Cardiac muscle cell (in vitro differentiated cells and primary cell): ENCODE results near the gene MRPS27. TPM values are rescaled to one million over a fixed set of nuclear protein-coding genes. Genes with fewer than 3 reads are reported as not detected.

Experiments
- DNase-seq, 2 donors: peaks; one replicate each; pipeline versions ENCODE4 v3.0.0 to v3.0.0-alpha.2; 2010 to 2017; ENCODE audit warnings: low read depth in 1 of 2, low spot score in 1 of 2
- H3K27ac ChIP-seq: fragments of 200-600 bp; sonication (generic); 2 replicates; pipeline ENCODE4 v1.5.1; 2016
- H3K27me3 ChIP-seq: fragments of 200-600 bp; sonication (generic); 2 replicates; pipeline ENCODE4 v1.6.0; 2016; ENCODE audit warnings: control low read depth
- H3K36me3 ChIP-seq: fragments of 200-600 bp; sonication (generic); 2 replicates; pipeline ENCODE4 v1.5.1; 2016; ENCODE audit warnings: control low read depth
- H3K4me1 ChIP-seq: fragments of 200-600 bp; sonication (generic); 2 replicates; pipeline ENCODE4 v1.8.1; 2017; ENCODE audit warnings: low read depth, mild to moderate bottlenecking, mixed run types
- H3K4me3 ChIP-seq: fragments of 200-600 bp; sonication (generic); 2 replicates; pipeline ENCODE4 v1.5.1; 2016; ENCODE audit warnings: mild to moderate bottlenecking
- H3K9me3 ChIP-seq: fragments of 200-600 bp; sonication (generic); 2 replicates; pipeline ENCODE4 v1.5.1; 2017; ENCODE audit warnings: low read depth, mild to moderate bottlenecking, control low read depth
- polyA plus RNA-seq: library from polyadenylated mRNA; unstranded; fragments of >200 nt; fragmentation: Nextera tagmentation; extraction: Ambion mirVana; gene quantifications from 2 replicates; pipeline ENCODE4 v1.2.1, GENCODE V29; 2016
- total RNA-seq: library from RNA; depleted of rRNA; stranded (reverse); fragments of >200 nt; gene quantifications from 2 replicates; pipeline ENCODE4 v1.2.3, GENCODE V29; 2016
- TF ChIP-seq, protein P1 (sequence below): IDR thresholded peaks from 2 replicates; pipeline ENCODE4 v1.5.1; 2012; ENCODE audit warnings: low read depth, mild to moderate bottlenecking, low read length

MRPS27 gene
- 56.7 and 58.1 TPM in 2 replicates for total RNA-seq
- 64.1 and 76.2 TPM in 2 replicates for polyA plus RNA-seq

DNA sequence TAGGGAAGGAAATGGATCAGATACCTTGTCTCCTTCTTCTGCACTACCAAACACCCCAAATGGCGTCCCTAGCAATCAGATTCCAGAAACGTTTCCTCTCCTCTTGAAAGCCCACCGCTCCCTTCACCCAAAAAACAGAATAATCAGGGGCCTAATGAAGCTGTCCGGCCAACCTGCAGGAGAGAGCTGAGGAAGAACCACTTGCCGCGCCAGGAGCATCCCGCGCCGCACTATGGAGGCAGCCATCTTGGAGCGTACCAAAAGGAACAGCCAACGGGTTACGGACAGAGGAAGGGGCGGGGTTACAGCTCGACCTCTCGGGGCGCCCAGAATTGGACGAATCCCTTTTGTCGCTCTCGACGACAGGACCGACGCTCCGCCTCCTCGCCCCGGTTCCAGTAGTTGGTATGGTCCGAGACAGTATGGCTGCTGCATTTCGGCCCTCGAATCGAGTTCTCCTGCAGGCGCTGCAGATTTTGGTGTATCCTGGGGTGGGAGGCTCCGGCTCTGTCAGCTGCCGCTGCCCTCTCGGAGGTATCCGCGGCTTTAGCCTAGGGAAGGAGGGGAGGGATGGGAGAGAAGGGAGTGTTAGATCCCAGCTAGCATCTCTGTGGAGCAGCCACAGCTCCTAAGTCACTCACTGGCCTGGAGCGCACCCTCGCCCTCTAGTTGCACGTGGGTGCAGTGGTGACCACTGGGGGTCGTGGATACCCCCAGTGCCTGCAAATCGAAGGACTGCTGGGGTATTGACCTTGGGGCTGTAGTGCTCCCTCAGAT lies at the start of gene MRPS27, which contains the start of gene PTCD2:
Gene MRPS27, minus strand, starts transcription at position 265 of the 777 bp plus-strand sequence. Its CDS starts 19 bp downstream, at position 246.
Gene PTCD2, plus strand, starts transcription at position 398 of the 777 bp plus-strand sequence. Its CDS starts 10 bp downstream, at position 408.
- Histone ChIP-seq H3K9me3 (no peaks in the 10 kb centered on the region), H3K27me3 (no peaks in the 10 kb centered on the region), H3K4me1 (peaks cover 5% of the 10 kb centered on the region), H3K4me3 (peak within 1 kb of the TSS; percentile 77), H3K27ac (peak within 1 kb of the TSS; percentile 83), H3K36me3 (peaks cover 9% of the 10 kb centered on the region)
- TF ChIP-seq, protein P1, sequence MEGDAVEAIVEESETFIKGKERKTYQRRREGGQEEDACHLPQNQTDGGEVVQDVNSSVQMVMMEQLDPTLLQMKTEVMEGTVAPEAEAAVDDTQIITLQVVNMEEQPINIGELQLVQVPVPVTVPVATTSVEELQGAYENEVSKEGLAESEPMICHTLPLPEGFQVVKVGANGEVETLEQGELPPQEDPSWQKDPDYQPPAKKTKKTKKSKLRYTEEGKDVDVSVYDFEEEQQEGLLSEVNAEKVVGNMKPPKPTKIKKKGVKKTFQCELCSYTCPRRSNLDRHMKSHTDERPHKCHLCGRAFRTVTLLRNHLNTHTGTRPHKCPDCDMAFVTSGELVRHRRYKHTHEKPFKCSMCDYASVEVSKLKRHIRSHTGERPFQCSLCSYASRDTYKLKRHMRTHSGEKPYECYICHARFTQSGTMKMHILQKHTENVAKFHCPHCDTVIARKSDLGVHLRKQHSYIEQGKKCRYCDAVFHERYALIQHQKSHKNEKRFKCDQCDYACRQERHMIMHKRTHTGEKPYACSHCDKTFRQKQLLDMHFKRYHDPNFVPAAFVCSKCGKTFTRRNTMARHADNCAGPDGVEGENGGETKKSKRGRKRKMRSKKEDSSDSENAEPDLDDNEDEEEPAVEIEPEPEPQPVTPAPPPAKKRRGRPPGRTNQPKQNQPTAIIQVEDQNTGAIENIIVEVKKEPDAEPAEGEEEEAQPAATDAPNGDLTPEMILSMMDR = peak; percentile 28
- peak; percentile 99 to 100 for DNase-seq

DNA sequence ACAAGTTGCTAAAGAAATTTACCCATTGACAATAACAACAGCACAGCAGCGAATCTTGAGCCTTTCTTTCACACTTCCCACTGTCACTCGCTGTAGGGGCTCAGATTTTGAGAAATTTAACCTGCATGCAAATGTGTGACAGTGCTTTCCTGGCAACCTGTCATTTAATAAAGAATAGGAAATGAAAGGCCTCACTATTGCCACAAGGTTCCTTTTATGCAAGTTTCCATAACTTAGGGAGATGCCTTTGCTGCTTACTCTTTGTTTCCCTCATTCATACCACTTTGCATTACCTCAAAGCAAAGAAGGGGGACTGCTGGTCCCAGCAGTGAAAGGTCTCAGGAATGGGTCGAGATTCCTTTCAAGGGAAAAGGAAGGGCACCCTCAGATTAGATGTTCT lies 49.7 kb upstream of the MRPS27 start:
- no peak overlapping the region for H3K27ac ChIP-seq
- no peaks in the 10 kb centered on the region for H3K36me3 ChIP-seq
- H3K9me3 ChIP-seq = no peaks in the 10 kb centered on the region
- TF ChIP-seq, protein P1 = no peak
- no peak for DNase-seq
- H3K27me3 ChIP-seq = no peaks in the 10 kb centered on the region
- no peak overlapping the region for H3K4me3 ChIP-seq
- peaks cover 4% of the 10 kb centered on the region for H3K4me1 ChIP-seq

DNA sequence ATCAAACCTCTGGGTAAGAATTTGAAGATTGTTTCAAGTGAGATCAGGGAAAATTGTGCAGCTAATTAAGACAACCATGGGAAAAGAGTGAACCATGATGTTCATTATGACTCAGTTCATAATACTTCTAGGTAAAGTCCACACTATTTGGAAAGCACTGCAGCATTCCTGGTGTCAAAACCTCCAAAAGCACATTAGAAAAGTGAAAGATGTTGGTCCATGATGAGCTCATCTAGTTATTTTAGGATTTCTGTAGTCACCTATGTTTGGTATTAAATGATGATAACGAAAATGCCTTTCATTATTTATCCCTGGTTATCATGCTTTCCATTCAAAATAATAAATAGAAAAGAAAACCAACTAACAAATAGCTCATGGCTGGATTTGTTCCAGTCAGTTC lies 49.3 kb upstream of the MRPS27 start:
- H3K9me3 ChIP-seq = no peaks in the 10 kb centered on the region
- H3K4me3 ChIP-seq = no peak overlapping the region
- peaks cover 4% of the 10 kb centered on the region for H3K4me1 ChIP-seq
- H3K27me3 ChIP-seq = no peaks in the 10 kb centered on the region
- no peak for DNase-seq
- no peak overlapping the region for H3K27ac ChIP-seq
- TF ChIP-seq, protein P1 = no peak
- no peaks in the 10 kb centered on the region for H3K36me3 ChIP-seq

DNA sequence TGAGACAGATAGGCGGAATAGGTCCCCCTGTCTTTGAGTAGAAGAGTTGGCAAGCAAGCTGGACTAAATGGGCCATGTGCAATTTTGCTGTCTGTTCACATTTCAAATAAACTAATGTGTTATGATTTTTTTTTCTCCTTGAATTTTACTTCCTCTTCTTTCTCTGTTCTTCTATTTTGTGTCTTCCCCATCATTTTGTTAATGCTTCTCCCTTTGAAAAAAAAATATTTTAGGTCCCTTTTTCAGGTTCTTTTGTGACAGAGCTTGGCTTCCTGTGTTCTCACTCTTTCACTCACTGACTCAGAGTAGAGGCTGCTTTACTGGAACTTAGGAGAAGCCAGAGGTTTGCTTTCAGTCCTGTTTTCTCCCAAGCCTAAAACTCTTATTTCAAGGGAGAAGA lies 48.2 kb upstream of the MRPS27 start:
- H3K27me3 ChIP-seq = no peaks in the 10 kb centered on the region
- no peak for DNase-seq
- no peaks in the 10 kb centered on the region for H3K36me3 ChIP-seq
- H3K4me1 ChIP-seq = peaks cover 4% of the 10 kb centered on the region
- H3K9me3 ChIP-seq = no peaks in the 10 kb centered on the region
- no peak overlapping the region for H3K4me3 ChIP-seq
- TF ChIP-seq, protein P1 = no peak
- H3K27ac ChIP-seq = no peak overlapping the region

DNA sequence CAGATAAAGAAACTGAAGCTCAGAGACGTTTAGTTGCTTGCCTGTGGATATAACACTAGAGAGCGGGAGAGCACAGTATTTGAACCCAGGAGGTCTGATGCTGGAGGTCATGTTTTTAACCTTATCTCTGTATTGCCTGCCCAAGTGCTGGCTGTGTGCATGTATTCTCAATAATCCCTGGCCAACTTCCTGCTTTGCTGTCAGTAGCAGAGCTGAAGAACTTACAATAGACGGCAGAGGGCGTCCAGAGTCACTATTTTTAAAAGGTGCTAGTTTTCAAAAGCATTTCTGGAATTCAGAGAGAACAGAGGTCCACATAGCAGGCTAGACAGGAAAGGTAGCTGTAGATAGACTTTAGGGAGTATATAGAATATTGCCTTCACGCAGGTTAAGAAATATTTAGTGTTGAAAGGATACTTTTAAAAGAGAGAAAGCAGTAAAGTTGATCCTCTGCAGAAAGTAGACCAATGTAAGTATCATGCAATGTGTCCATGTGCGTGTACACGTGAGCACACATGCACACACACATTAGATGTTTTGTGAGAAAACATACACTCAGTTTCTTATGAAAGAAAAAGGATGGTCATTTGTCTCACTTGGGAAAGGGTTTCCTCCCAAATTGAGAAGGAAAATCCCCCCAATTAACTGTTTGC lies 46.4 kb upstream of the MRPS27 start:
- Histone ChIP-seq H3K27ac (no peak overlapping the region), H3K27me3 (no peaks in the 10 kb centered on the region), H3K36me3 (peaks cover 3% of the 10 kb centered on the region), H3K4me1 (peaks cover 4% of the 10 kb centered on the region), H3K9me3 (no peaks in the 10 kb centered on the region), H3K4me3 (no peak overlapping the region)
- TF ChIP-seq, protein P1 = peak; percentile 74
- peak; percentile 86 to 90 for DNase-seq
